Right ventricle myocardium superior (tissue), 1 donor: ENCODE data around the gene NINJ1. TPM values are rescaled to one million over a fixed set of nuclear protein-coding genes. Genes with fewer than 3 reads are reported as not detected.

Experiments used
- ATAC-seq: fragments of 200-7000 bp; cut with Tn5 transposase; one replicate; pipeline ENCODE4 v1.9.1; 2020; ENCODE audit warnings: mild to moderate bottlenecking; ENCODE audit not compliant: poor library complexity
- DNase-seq: peaks from one replicate; pipeline ENCODE4 v3.0.0-alpha.2; 2020
- intact Hi-C: fragments of 100-400 bp; cut with DNase I; formaldehyde crosslinking; loops from one replicate; pipeline ENCODE4 v1.11.2; 2022
- total RNA-seq: library from RNA; stranded (reverse); fragmentation: NEBNext Ultra II Directional; extraction: Animal tissue kit (Norgen Biotek cat#: 25700); gene quantifications from one replicate; pipeline ENCODE4 v1.2.1, GENCODE V29; 2021
- donor health status: DM: no; HTN: yes; CAD: no; lungs with severe emphysema.

NINJ1 gene
- total RNA-seq, 1 donor from 2014 or later = 49.2 TPM

- no peak for DNase-seq
- intact Hi-C loops = no loop called here
- ATAC-seq = no peak
Observed at GRCh38 chr9:93136011-93136440, 2.0 kb upstream of the NINJ1 start.

DNA sequence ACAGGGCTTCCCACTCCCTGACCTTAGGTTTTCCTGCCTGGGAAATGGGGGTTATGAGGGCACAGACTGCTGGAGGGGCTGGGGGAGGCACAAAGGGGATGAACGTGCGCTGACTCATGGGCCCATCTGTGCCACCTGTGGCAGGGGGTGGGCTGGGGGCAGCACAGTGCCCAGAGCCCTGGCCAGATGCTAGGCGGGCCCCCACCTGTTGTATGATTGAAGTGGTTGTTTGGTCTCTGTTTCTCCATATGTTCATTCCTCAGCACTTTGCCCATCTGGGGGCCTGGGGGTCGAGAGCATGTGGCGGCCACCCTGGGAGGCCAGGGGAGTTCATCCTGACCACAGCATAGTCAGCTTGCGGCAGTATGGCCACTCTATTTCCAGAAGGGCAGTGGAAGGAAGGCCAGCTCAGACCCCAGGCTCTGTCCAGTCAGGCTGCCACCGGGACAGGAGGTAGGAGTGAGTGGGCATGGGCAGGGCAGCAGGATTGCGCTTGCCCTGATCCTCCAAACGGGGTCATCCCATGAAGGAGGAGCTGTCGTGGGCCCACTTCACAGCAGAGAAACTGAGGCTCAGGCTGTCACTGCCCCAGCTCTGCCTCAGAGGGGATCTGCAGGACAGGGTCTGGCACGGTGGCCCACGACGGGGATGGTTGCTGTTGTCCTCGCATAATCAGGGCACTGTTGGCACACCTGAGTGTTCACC is 841 bp upstream of the NINJ1 start:
- ATAC-seq (no peak), DNase-seq (no peak)
- intact Hi-C loops = no loop called here

DNA sequence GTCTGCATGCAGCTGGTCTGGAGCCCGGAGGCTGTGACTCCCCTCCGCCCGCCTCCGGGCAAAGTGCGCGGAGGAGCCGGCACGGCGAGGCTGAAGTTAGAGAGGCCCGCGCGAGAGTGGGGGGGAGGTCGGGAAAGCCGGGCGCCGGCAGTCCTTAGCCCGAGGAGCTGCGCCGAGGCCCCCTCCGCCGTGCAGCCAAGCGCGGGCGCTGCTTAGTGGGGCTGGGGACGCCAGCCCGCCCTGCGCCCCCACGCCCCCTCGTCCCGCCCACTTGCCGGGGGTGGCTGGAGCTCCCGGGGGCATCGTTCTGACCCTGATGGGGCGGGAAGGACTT is 403 bp downstream of the NINJ1 start:
- ATAC-seq (peak; percentile 69), DNase-seq (peak; percentile 84)
- intact Hi-C loops = no loop called here

DNA sequence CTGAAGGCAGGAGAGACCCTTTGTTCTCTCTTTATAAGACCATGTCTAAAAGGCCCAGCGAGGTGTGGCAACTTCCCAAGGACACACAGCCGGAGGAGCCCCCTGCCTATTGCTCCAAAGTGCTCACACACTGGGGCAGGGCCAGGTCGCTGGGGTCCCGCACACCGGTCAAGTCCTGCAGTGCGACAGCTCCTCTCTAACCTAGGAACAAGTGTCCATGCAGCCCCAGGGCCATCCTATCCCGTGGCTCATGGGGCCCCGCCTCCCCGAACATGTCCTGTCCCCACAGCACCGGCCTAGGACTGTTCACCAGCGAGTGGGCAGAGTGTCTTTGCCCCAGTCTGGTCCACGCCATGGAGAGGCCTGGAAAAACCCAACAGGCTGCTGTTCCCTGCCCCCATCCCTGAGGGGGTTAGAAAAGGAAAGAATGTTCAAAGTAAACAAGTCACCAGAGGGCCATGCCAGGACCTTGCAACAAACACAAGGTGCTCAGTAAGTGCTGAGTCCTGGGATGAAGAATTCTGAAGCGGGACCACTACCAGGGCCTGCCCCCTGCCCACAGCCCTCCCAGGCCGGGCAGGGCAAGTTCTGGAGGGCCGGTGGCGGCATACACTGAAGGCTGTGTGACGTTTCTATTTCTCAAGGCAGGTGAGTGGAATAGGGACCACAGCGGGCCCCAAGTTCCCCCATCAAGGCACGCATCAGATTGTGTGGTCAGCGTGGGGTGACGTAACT is 938 bp downstream of the NINJ1 start:
- intact Hi-C loops = no loop called here

GRCh38 chr9:93132287-93132927 is 1.6 kb downstream of the NINJ1 start:
- DNase-seq = peak; percentile 79
- intact Hi-C loops = no loop called here
- ATAC-seq = peak; percentile 48

More for the DNA sequence above, 938 bp downstream of the NINJ1 start:
- ATAC-seq (peak; percentile 24), DNase-seq (no peak)

GRCh38 chr9:93131599-93132286 is 2.3 kb downstream of the NINJ1 start:
- intact Hi-C loops = no loop called here
- DNase-seq = no peak
- no peak for ATAC-seq

- DNase-seq (peak; percentile 77), ATAC-seq (no peak)
- intact Hi-C loops = no loop called here
Observed at GRCh38 chr9:93130861-93131481, 3.1 kb downstream of the NINJ1 start.

- DNase-seq = peak; percentile 79
- ATAC-seq = peak; percentile 35
- intact Hi-C loops = no loop called here
Observed at GRCh38 chr9:93129691-93130500, 4.2 kb downstream of the NINJ1 start.

DNA sequence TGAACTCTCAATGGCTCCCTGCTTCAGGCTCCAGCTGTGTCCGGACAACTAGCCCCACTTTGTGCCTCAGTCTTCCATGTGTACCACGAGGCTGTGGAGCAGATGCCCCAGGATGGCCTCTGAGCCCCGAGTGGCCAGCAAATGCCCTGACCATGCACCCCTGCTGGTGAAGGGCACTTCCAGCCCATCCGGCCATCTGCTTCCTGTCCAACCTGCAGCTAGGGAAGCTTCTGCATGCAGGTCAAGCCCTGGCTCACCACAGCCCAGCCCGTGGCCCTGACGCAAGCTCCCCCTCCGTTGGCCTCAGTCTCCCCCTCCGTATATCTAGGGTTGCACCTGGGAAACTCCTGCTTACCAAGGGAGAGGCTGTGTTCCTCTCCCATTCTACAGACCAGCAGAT is 4.8 kb downstream of the NINJ1 start:
- intact Hi-C loops = no loop called here
- no peak for ATAC-seq
- peak; percentile 68 for DNase-seq

DNA sequence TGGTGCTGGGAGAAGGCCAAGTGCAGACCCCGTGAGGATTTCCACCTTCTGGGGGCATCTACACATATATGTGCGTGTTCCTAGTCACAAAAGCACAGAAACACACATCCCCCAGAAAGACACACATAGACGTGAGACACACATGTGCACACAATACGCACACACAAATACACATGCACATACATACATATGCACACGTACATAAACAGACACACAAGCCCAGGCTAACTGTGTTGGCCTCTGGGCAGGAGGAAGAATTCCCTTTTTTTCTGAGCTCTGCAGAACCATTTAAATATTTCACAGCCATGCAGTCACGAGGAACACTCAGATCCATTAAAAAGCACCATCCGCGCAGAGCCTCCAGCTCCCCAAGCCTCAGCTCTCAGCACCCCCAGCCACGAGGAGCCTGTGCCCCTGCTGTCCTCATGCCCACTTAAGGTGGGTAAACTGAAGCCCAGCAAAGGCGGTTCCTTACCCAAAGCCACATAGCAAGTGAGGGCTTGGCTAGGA is 5.3 kb downstream of the NINJ1 start:
- DNase-seq (no peak), ATAC-seq (no peak)
- intact Hi-C loops = no loop called here

DNA sequence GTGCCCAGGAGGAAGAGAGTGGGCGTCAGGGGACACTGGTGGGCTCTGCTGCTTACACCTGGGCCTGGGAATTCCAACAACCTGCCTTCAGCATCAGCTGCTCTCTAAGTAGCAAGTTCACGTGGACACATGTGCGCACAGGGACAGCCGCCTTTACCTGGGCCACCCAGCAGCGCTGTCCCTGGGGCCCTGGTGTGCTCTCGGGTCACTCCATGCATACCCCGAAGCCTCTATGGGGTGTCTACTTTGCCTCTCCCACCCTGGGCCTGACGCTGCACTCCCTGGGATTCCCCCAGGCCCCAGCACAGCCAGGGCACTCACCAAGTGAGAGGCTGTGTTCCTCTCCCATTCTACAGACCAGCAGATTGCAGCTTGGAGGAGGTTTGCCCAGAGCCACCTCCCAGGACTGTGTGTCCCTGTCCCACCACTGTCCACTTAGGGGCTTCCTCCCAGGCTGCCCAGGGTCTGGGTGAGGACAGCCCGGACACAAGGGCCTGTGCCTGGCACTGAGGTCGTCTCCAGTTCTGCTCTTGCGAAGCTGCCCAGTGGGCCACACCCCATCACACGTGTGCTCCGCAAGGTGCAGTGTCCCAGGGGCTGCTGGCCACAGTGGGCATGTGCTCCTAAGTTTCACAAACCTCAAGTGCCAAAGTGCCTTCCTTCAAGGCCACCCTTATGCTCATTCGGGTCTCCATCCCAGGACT is 5.9 kb downstream of the NINJ1 start:
- ATAC-seq = no peak
- no peak for DNase-seq
- intact Hi-C loops = no loop called here

- ATAC-seq (peak; percentile 6), DNase-seq (no peak)
- intact Hi-C loops = no loop called here
Observed at GRCh38 chr9:93127395-93127911, 6.6 kb downstream of the NINJ1 start.

- intact Hi-C loops = no loop called here
- DNase-seq = peak; percentile 41
Observed at GRCh38 chr9:93126825-93127368, 7.2 kb downstream of the NINJ1 start.

DNA sequence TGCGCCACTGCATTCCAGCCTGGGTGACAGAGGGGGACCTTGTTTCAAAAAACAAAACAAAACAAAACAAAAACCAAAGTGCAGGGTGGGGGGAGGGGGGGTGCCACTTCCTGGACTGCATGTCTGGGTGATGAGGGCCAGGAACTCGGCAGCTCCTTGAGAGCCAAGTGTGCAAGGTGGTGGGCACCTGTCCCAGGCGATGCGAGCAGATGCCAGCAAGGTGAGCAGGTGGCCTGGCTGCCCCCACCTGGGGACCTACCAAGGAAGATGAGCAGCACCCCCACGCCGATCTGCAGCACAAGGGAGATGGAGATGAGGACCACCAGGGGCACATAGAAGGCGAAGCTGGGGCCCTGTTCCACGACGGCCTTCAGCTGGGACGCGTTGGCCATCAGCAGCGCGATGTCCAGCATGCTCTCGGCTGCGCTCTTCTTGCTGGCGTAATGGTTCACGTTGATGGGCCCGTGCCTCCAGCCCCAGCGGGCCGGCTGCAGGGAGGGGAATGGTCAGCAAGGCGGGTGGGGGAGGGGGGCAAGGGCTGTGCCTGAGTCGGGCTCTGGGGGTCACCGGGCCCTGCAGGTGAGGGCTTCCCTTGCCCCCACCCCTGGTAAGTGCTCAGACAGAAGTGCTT is 7.8 kb downstream of the NINJ1 start:
- DNase-seq (peak; percentile 38), ATAC-seq (no peak)
- intact Hi-C loops = no loop called here

More at GRCh38 chr9:93126825-93127368, 7.2 kb downstream of the NINJ1 start:
- no peak for ATAC-seq

DNA sequence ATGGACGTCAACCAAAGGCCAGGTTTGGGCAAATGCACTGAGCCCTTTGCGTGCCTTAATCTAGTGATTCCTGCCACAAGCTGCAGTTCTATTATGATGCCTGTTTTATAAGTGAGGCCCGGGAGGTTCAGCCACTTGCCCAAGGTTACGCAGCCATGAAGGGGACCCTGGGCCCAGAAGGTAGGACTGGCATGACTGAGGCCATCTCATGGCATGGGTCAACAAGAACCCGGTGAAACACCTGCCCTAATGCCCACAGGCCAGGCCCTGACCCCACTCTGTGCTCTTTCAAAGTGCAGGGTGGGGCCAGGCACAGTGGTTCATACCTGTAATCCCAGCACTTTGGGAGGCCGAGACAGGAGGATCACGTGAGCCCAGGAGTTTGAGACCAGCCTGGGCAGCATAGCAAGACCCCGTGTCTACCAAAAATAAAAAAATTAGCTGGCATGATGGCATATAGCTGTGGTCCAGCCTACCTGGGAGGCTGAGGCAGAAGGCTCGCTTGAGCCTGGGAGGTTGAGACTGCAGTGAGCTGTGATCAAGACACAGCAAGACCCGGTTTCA is 8.6 kb downstream of the NINJ1 start:
- no peak for ATAC-seq
- intact Hi-C loops = no loop called here
- DNase-seq = peak; percentile 20

- DNase-seq = peak; percentile 37
- intact Hi-C loops = no loop called here
- no peak for ATAC-seq
Observed at GRCh38 chr9:93124793-93125192, 9.3 kb downstream of the NINJ1 start.
